NK-92 (cell line): ENCODE data around the gene GNB4.

Experiments
- DNase-seq: peaks from one replicate; lab custom pipeline; 2025; ENCODE audit not compliant: unreplicated experiment; lab: John Stamatoyannopoulos, UW

Gene GNB4

DNA sequence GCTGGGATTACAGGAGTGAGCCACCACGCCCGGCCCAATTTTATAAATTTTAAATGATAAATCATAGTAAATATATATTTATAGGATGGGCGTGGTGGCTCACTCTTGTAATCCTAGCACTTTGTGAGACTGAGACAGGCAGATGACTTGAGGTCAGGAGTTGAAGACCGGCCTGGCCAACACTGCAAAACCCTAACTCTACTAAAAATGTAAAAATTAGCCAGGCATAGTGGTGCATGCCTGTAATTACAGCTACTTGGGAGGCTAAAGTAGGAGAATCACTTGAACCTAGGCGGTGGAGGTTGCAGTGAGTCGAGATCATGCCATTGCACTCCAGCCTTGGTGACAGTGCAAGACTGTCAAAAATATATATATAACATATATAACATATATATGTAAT is 77.3 kb downstream of the GNB4 start:
- no peak for DNase-seq

- no peak for DNase-seq
Observed at GRCh38 chr3:179369621-179370020, 81.6 kb downstream of the GNB4 start.

DNA sequence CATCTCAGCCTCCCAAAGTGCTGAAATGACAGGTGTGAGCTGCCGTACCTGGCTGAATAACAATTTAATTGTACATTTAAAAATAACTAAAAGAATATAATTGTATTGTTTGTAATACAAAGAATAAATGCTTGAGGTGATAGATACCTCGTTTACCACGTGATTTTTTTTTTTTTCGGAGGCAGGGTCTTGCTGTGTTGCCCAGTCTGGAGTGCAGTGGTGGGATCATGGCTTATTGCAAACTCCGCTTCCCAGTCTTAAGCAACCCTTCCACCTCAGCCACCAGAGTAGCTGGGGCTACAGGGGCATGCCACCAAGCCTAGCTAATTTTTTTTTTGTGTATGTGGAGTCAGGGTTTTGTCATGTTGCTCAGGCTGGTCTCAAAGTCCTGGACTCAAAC is 87.9 kb downstream of the GNB4 start:
- no peak for DNase-seq

DNA sequence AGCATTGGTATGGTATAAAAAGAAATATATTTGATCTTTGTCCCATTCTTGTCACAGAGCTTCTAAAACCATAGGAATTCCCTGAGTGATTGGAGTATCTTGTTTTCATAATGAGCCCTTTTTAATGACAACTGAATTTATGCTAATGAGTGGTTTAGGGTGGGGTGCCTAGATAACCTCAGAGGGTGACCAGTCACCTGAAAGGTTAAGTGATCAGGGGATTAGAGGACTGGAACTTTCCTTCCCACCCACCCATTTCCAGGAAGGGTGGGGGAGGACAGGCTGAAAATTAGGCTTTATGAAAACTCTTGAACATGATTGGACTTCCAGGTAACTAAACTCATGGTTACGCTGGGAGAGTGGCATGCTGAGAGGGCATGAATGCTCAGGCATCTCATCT is 95.3 kb downstream of the GNB4 start:
- no peak for DNase-seq

- DNase-seq, result no peak
Observed at GRCh38 chr3:179348325-179349013, 102.8 kb downstream of the GNB4 start.

DNA sequence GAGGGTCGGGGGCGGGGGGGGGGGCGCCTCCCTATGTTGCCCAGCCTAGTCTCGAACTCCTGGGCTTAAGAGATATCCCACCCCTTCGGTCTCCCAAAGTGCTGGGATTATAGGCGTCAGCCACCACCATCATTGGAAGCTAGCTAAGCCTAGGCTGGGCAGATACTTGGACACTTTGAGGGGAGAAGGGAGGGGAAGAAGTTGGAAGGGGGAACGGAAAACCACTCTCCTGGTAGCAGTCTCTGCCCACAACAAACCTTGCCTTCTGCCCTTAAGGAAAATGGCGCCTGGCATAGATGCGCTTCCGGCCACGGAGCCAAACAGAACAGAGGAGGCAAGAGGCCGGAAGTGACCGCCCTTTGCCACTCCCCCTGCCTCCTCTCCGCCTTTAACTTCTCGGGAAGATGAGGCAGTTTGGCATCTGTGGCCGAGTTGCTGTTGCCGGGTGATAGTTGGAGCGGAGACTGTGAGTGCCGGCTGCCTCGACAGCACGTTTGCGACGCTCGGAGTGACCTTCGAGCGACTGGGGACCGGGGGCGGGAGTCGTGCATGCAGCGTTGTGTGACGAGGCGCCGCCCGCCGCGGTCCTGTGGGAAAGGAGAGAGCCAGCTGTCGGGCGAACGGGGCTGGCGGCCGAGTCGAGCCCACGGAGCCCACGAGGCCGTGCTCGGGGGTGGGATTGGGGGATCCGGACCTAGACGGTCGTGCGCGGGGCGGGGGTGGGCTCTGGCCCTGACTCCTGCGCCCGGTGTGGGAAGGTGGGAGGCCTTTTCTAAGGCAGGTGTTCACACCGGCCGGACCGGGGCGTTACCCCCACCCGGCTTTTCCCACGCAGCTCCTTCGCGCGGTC is 103.7 kb downstream of the GNB4 start, which contains the start of gene MFN1:
MFN1 (plus strand) TSS at position 365 of the 850 bp plus-strand sequence. CDS start 1,143 bp downstream, outside the sequence.
- DNase-seq, result peak; percentile 36
